ENCODE data around the gene TFG. TPM values are rescaled to one million over a fixed set of nuclear protein-coding genes. Genes with fewer than 3 reads are reported as not detected.

Gene TFG
- total RNA-seq, 2 donors from 2014 or later, result 103 to 121 TPM

- intact Hi-C loops (cut with DNase I, micrococcal nuclease), result no loop called here
- DNase-seq, result no peak
- ATAC-seq, result no peak
These were observed 35.4 kb downstream of the TFG start for GRCh38 chr3:100744671-100745070.

GRCh38 chr3:100745617-100746016, 36.3 kb downstream of the TFG start:
- ATAC-seq (no peak), DNase-seq (no peak)
- intact Hi-C loops (cut with DNase I, micrococcal nuclease), result no loop called here

- ATAC-seq (no peak), DNase-seq (no peak)
- intact Hi-C loops (cut with DNase I, micrococcal nuclease), result no loop called here
These were observed 36.8 kb downstream of the TFG start for GRCh38 chr3:100746092-100746491.

- intact Hi-C loops (cut with DNase I, micrococcal nuclease), result no loop called here
- ATAC-seq, result no peak
- DNase-seq, result no peak
These were observed 38.9 kb downstream of the TFG start for GRCh38 chr3:100748220-100748619.

GRCh38 chr3:100748967-100749366, 39.7 kb downstream of the TFG start:
- DNase-seq (no peak), ATAC-seq (no peak)
- intact Hi-C loops (cut with DNase I, micrococcal nuclease), result no loop called here

GRCh38 chr3:100753846-100754245, 44.6 kb downstream of the TFG start:
- no peak for DNase-seq
- ATAC-seq, result no peak
- intact Hi-C loops (cut with DNase I, micrococcal nuclease), result no loop called here

- ATAC-seq, result peak; percentile 23
- DNase-seq, result no peak
- intact Hi-C loops (cut with DNase I, micrococcal nuclease), result no loop called here
These were observed 45.5 kb downstream of the TFG start for GRCh38 chr3:100754563-100755334.

GRCh38 chr3:100756441-100756840, 47.1 kb downstream of the TFG start:
- ATAC-seq (no peak), DNase-seq (no peak)
- intact Hi-C loops (cut with DNase I, micrococcal nuclease), result no loop called here

GRCh38 chr3:100759159-100759558, 49.9 kb downstream of the TFG start:
- no peak for DNase-seq
- intact Hi-C loops (cut with DNase I, micrococcal nuclease), result no loop called here
- ATAC-seq, result no peak

- DNase-seq (no peak), ATAC-seq (no peak)
- intact Hi-C loops (cut with DNase I, micrococcal nuclease), result no loop called here
These were observed 50.7 kb downstream of the TFG start for GRCh38 chr3:100759950-100760349.

- intact Hi-C loops (cut with DNase I, micrococcal nuclease), result no loop called here
- DNase-seq (no peak), ATAC-seq (no peak)
These were observed 51.1 kb downstream of the TFG start for GRCh38 chr3:100760377-100760776.

GRCh38 chr3:100761211-100761942, 52.1 kb downstream of the TFG start:
- ATAC-seq (peak; percentile 84), DNase-seq (peak in 1 of 2 donors; percentile 18)
- intact Hi-C loops (cut with DNase I, micrococcal nuclease), result no loop called here

GRCh38 chr3:100761951-100762350, 52.7 kb downstream of the TFG start:
- intact Hi-C loops (cut with DNase I, micrococcal nuclease), result no loop called here
- DNase-seq (no peak), ATAC-seq (no peak)

- ATAC-seq (no peak), DNase-seq (no peak)
- intact Hi-C loops (cut with DNase I, micrococcal nuclease), result no loop called here
These were observed 56.2 kb downstream of the TFG start for GRCh38 chr3:100765437-100765975.

GRCh38 chr3:100766069-100766468, 56.8 kb downstream of the TFG start:
- no peak for ATAC-seq
- intact Hi-C loops (cut with DNase I, micrococcal nuclease), result no loop called here

GRCh38 chr3:100769693-100770092, 60.4 kb downstream of the TFG start:
- DNase-seq (no peak), ATAC-seq (no peak)
- intact Hi-C loops (cut with DNase I, micrococcal nuclease), result no loop called here

More at GRCh38 chr3:100766069-100766468, 56.8 kb downstream of the TFG start:
- DNase-seq, result no peak

GRCh38 chr3:100775226-100775625, 65.9 kb downstream of the TFG start:
- intact Hi-C loops (cut with DNase I, micrococcal nuclease), result no loop called here
- DNase-seq (no peak), ATAC-seq (no peak)

- no peak for ATAC-seq
- DNase-seq, result no peak
- intact Hi-C loops (cut with DNase I, micrococcal nuclease), result no loop called here
These were observed 66.4 kb downstream of the TFG start for GRCh38 chr3:100775669-100776068.

- no peak for DNase-seq
- ATAC-seq, result no peak
- intact Hi-C loops (cut with DNase I, micrococcal nuclease), result no loop called here
These were observed 66.9 kb downstream of the TFG start for GRCh38 chr3:100776097-100776729.

GRCh38 chr3:100776746-100777145, 67.5 kb downstream of the TFG start:
- no peak for DNase-seq
- no peak for ATAC-seq
- intact Hi-C loops (cut with DNase I, micrococcal nuclease), result no loop called here

All from left colon (tissue), 2 donors.